HEK293 (cell line): ENCODE results near the gene MARCHF10.

ENCODE experiments used
- CTCF ChIA-PET: fragments of 350-600 bp; formaldehyde crosslinking; extraction: SDS; loops from one replicate; lab custom pipeline; 2021; ENCODE audit warnings: antibody characterized with exemption; lab: Yijun Ruan, JAX
- POLR2A ChIA-PET: fragments of 300-600 bp; formaldehyde crosslinking; extraction: SDS; loops from one replicate; lab custom pipeline; 2020; ENCODE audit warnings: antibody characterized with exemption, inconsistent platforms; lab: Yijun Ruan, JAX
- H3K27ac ChIP-seq: fragments of 200-500 bp; sonication (Bioruptor generic); 2 replicates; pipeline ENCODE4 v1.5.1; 2014; ENCODE audit warnings: low read depth, low read length, control low read depth, inconsistent platforms; ENCODE audit errors: extremely low read depth
- H3K36me3 ChIP-seq, 2 experiments: fragments of 200-500 bp in 1 of 2; sonication (Bioruptor generic) in 1 of 2; 1 replicate in 1 of 2; 2 replicates in 1 of 2; pipeline ENCODE4 v1.5.1; 2014 to 2017; ENCODE audit warnings: inconsistent platforms in 2 of 2, low read length in 2 of 2; ENCODE audit not compliant: control insufficient read depth in 2 of 2, insufficient read depth in 1 of 2
- H3K4me1 ChIP-seq: fragments of 200-500 bp; sonication (Bioruptor generic); 2 replicates; pipeline ENCODE4 v1.5.1; 2014; ENCODE audit warnings: mild to moderate bottlenecking, low read length, inconsistent platforms; ENCODE audit not compliant: control insufficient read depth, insufficient read depth
- H3K4me3 ChIP-seq: 2 replicates; pipeline ENCODE4 v1.5.1; 2011; ENCODE audit warnings: low read depth, mild to moderate bottlenecking, control low read depth, low read length, moderate library complexity
- H3K9me3 ChIP-seq: fragments of 200-500 bp; sonication (Bioruptor generic); 2 replicates; pipeline ENCODE4 v1.5.1; 2014; ENCODE audit warnings: low read depth, low read length, inconsistent platforms; ENCODE audit not compliant: control insufficient read depth, insufficient read depth
- HOXA7 ChIP-seq: sonication (generic); formaldehyde crosslinking; IDR thresholded peaks from 2 replicates; pipeline ENCODE4 v1.8.1; 2022; ENCODE audit warnings: missing genetic modification reagents, borderline replicate concordance
- SETDB1 ChIP-seq: IDR thresholded peaks from one replicate; pipeline ENCODE4 v1.6.1; 2017; ENCODE audit warnings: mild to moderate bottlenecking, low read length, moderate library complexity, mixed read lengths; ENCODE audit not compliant: insufficient read length
- TRIM28 ChIP-seq: IDR thresholded peaks from 2 replicates; pipeline ENCODE4 v1.6.1; 2011; ENCODE audit warnings: low read length, control low read depth, borderline replicate concordance
- ZFHX2 ChIP-seq: fragments of 450-650 bp; formaldehyde crosslinking; conservative IDR thresholded peaks from 2 replicates; pipeline ENCODE4 v1.5.1; 2016; ENCODE audit warnings: missing biosample characterization, missing genetic modification characterization
- ZNF157 ChIP-seq: fragments of 450-650 bp; formaldehyde crosslinking; IDR thresholded peaks from 2 replicates; pipeline ENCODE4 v1.5.1; 2016; ENCODE audit warnings: missing biosample characterization, missing genetic modification characterization
- ZNF2 ChIP-seq: fragments of 450-650 bp; formaldehyde crosslinking; IDR thresholded peaks from 2 replicates; pipeline ENCODE4 v1.5.1; 2016; ENCODE audit warnings: missing biosample characterization, missing genetic modification characterization
- ZNF214 ChIP-seq: fragments of 450-650 bp; formaldehyde crosslinking; IDR thresholded peaks from 2 replicates; pipeline ENCODE4 v1.5.1; 2017; ENCODE audit warnings: missing biosample characterization, mild to moderate bottlenecking, missing genetic modification characterization, borderline replicate concordance
- ZNF274 ChIP-seq, 2 experiments: fragments of 200-500 bp in 1 of 2; fragments of 450-650 bp in 1 of 2; sonication (Bioruptor generic) in 1 of 2; formaldehyde crosslinking in 1 of 2; IDR thresholded peaks; 2 replicates each; pipeline versions ENCODE4 v1.5.1 to v1.6.1; 2014 to 2016; ENCODE audit warnings: borderline replicate concordance in 1 of 2, inconsistent platforms in 1 of 2, low read length in 1 of 2, missing biosample characterization in 1 of 2, missing genetic modification characterization in 1 of 2
- ZNF366 ChIP-seq: fragments of 450-650 bp; formaldehyde crosslinking; conservative IDR thresholded peaks from 2 replicates; pipeline ENCODE4 v1.5.1; 2016; ENCODE audit warnings: missing biosample characterization, missing genetic modification characterization
- ZNF391 ChIP-seq: fragments of 450-650 bp; formaldehyde crosslinking; IDR thresholded peaks from 2 replicates; pipeline ENCODE4 v1.5.1; 2016; ENCODE audit warnings: low read depth, missing biosample characterization, missing genetic modification characterization, borderline replicate concordance
- ZNF473 ChIP-seq: fragments of 450-650 bp; formaldehyde crosslinking; IDR thresholded peaks from 2 replicates; pipeline ENCODE4 v1.5.1; 2017; ENCODE audit warnings: missing biosample characterization, missing genetic modification characterization
- ZNF624 ChIP-seq: fragments of 450-650 bp; formaldehyde crosslinking; IDR thresholded peaks from 2 replicates; pipeline ENCODE4 v1.5.1; 2017; ENCODE audit warnings: missing biosample characterization, missing genetic modification characterization
- ZNF76 ChIP-seq: fragments of 450-650 bp; formaldehyde crosslinking; IDR thresholded peaks from 2 replicates; pipeline ENCODE4; 2016; ENCODE audit warnings: low read depth, missing biosample characterization, missing genetic modification characterization, borderline replicate concordance
- ZXDB ChIP-seq: fragments of 450-650 bp; formaldehyde crosslinking; IDR thresholded peaks from 2 replicates; pipeline ENCODE4 v1.5.1; 2016; ENCODE audit warnings: missing biosample characterization, missing genetic modification characterization
- TF ChIP-seq, protein P1 (sequence below): fragments of 450-650 bp; formaldehyde crosslinking; IDR thresholded peaks from 2 replicates; pipeline ENCODE4 v1.5.1; 2016; ENCODE audit warnings: missing biosample characterization, missing genetic modification characterization
- TF ChIP-seq, protein P2 (sequence below): fragments of 450-650 bp; formaldehyde crosslinking; IDR thresholded peaks from 2 replicates; pipeline ENCODE4 v1.5.1; 2016; ENCODE audit warnings: missing biosample characterization, missing genetic modification characterization, borderline replicate concordance
- TF ChIP-seq, protein P3 (sequence below): fragments of 450-650 bp; formaldehyde crosslinking; IDR thresholded peaks from 2 replicates; pipeline ENCODE4 v1.5.1; 2016; ENCODE audit warnings: missing biosample characterization, missing genetic modification characterization
- TF ChIP-seq, protein P4 (sequence below): fragments of 450-650 bp; formaldehyde crosslinking; IDR thresholded peaks from 2 replicates; pipeline ENCODE4 v1.5.1; 2016; ENCODE audit warnings: missing biosample characterization, missing genetic modification characterization

Gene MARCHF10

DNA sequence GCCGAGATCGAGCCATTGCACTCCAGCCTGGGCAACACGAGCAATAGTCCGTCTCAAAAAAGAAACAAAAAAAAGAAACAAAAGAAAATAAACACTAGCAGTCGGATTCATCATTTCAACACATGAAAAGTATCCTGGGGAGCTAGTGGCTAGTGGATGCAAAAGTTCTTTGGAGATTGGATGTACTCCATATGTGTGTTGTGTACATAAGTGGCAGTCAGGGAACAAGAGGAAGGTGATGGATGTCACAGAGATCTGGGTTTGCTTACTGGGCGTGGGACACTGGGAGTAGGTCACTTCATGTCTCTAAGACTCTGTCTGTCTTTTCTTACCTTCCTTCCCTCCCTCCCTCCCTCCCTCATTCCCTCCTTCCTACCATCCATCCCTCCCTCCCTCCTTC, 145.3 kb downstream of the MARCHF10 start (continued):
- TF ChIP-seq, protein P1, sequence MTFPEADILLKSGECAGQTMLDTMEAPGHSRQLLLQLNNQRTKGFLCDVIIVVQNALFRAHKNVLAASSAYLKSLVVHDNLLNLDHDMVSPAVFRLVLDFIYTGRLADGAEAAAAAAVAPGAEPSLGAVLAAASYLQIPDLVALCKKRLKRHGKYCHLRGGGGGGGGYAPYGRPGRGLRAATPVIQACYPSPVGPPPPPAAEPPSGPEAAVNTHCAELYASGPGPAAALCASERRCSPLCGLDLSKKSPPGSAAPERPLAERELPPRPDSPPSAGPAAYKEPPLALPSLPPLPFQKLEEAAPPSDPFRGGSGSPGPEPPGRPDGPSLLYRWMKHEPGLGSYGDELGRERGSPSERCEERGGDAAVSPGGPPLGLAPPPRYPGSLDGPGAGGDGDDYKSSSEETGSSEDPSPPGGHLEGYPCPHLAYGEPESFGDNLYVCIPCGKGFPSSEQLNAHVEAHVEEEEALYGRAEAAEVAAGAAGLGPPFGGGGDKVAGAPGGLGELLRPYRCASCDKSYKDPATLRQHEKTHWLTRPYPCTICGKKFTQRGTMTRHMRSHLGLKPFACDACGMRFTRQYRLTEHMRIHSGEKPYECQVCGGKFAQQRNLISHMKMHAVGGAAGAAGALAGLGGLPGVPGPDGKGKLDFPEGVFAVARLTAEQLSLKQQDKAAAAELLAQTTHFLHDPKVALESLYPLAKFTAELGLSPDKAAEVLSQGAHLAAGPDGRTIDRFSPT, result no peak
- no peak for TF ChIP-seq ZNF473
- no peak for TF ChIP-seq ZNF2 (tag by site-specific recombination)
- no peak for TF ChIP-seq ZFHX2 (tag by site-specific recombination)

DNA sequence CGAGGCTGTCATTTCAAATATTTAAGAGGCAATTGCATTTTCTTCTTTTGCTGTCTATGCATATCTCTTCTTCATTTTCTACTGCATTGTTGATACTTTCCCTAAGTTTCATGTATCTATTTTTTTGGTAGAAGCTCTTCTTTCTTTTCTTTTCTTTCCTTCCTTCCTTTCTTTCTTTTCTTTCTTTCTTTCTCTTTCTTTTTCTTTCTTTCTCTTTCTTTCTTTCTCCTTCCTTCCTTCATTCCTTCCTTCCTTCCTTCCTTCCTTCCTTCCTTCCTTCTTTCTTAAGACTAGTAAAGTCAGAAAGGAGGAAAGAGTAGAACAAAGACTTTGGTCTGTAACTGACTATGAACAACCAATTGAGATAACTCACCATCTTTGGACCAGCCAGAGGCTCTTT, 146.8 kb downstream of the MARCHF10 start:
- peak; percentile 77 for TF ChIP-seq ZNF366 (tag by site-specific recombination)
- TF ChIP-seq ZXDB (tag by site-specific recombination), result no peak
- no peak for TF ChIP-seq ZNF76
- TF ChIP-seq, all 188 proteins: peak for 1
- no peak overlapping the region for H3K4me3 ChIP-seq
- H3K36me3 ChIP-seq, result peaks cover 0 to 18% of the 10 kb centered on the region in 2 experiments; a peak in 1 of 3 replicates
- ChIA-PET CTCF (interaction anchor here (0.6 kb wide), 1 partner anchor 129 kb away, joined by 3 read pairs; no protein-coding TSS in a partner anchor), POLR2A (no interaction called here)
- H3K4me1 ChIP-seq, result no peaks in the 10 kb centered on the region
- no peak overlapping the region for H3K27ac ChIP-seq
- H3K9me3 ChIP-seq, result no peaks in the 10 kb centered on the region

DNA sequence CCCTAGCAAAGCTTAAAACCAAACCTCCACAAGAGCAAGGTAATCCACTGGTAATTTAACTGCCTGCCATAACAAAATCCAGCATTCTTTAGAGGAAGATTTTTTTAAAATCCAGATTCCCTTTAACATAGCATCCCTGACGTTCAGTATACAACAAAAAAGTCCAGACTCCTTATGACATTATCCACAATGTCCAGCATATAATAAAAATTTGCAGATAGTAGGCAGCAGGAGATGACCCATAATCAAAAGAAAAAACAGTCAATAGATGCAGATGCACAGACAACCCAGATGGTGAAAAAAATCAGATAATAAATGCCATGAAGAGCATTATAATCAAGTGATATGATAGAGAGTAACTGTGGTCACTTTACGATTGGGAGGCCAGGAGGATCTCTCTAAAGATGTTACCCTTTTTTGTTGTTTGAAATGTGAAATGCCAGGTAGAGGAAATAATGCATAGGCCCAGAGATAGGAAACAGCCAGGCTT, 147.4 kb downstream of the MARCHF10 start:
- CTCF ChIA-PET, result interaction anchor here (0.6 to 1.2 kb wide), 2 partner anchors 13 to 129 kb away, joined by 3 to 5 read pairs; no protein-coding TSS in a partner anchor
- TF ChIP-seq, protein P2, sequence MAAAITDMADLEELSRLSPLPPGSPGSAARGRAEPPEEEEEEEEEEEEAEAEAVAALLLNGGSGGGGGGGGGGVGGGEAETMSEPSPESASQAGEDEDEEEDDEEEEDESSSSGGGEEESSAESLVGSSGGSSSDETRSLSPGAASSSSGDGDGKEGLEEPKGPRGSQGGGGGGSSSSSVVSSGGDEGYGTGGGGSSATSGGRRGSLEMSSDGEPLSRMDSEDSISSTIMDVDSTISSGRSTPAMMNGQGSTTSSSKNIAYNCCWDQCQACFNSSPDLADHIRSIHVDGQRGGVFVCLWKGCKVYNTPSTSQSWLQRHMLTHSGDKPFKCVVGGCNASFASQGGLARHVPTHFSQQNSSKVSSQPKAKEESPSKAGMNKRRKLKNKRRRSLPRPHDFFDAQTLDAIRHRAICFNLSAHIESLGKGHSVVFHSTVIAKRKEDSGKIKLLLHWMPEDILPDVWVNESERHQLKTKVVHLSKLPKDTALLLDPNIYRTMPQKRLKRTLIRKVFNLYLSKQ (tag by site-specific recombination), result no peak
- TF ChIP-seq ZNF624 (tag by site-specific recombination) (no peak), TRIM28 (peak; percentile 18; the same call in 1 of the 2 replicates), SETDB1 (peak; percentile 87)
- TF ChIP-seq, protein P3, sequence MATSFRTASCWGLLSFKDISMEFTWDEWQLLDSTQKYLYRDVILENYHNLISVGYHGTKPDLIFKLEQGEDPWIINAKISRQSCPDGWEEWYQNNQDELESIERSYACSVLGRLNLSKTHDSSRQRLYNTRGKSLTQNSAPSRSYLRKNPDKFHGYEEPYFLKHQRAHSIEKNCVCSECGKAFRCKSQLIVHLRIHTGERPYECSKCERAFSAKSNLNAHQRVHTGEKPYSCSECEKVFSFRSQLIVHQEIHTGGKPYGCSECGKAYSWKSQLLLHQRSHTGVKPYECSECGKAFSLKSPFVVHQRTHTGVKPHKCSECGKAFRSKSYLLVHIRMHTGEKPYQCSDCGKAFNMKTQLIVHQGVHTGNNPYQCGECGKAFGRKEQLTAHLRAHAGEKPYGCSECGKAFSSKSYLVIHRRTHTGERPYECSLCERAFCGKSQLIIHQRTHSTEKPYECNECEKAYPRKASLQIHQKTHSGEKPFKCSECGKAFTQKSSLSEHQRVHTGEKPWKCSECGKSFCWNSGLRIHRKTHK (tag by site-specific recombination), result peak; percentile 95

DNA sequence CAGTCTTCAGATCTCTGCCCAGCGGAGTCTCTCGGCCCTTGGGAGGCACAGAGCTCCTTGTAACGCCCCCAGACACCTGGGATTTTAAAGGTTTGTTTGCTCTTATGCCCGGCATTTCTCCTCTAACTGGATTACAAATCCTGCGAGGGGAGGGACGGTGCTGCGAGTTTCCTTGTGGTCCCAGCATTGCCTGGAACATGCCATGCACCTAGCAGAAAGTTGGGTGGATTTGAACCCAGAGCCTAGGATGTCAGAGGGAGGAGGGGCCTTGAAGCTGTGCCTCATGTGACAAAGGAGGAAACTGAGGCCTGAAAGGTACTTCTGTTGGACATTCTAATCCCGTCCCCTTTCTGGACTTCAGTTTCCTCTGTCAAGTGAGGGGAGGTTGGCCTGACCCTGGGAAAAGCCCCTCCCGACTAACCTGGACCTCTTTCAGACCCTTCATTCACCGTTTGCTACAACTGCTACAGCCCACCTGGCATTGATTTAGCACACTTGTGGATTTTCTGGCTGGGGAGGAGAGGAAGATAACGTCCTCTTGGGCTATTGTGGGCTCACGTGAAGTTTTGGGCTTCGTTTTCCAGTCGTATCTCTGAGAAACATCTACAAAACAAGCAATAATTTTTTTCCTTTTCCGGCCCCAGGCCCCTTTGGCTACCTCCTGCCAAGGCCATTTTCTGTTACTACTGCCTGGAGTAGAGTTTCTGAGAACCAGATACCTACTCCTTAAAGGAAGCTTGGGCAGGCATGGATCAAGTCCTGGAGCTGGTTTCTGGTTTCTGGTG, 149.8 kb downstream of the MARCHF10 start:
- H3K4me1 ChIP-seq, result peaks cover 2% of the 10 kb centered on the region; the same call in 1 of the 2 replicates
- H3K36me3 ChIP-seq, result peaks cover 0 to 13% of the 10 kb centered on the region in 2 experiments; a peak in 1 of 3 replicates
- no peak overlapping the region for H3K27ac ChIP-seq
- ChIA-PET CTCF (interaction anchor here (0.7 kb wide), 1 partner anchor 1246 kb away, joined by 5 read pairs; no protein-coding TSS in a partner anchor), POLR2A (no interaction called here)
- TF ChIP-seq HOXA7 (CRISPR knock-in tag) (no peak), ZNF391 (tag by site-specific recombination) (no peak), ZNF274 (IDR thresholded peaks at IDR 0.05; ENCODE audit: low read length) (no peak), ZNF274 (tag by site-specific recombination; IDR thresholded peaks at IDR 0.05; ENCODE audit: borderline replicate concordance) (no peak), ZNF157 (tag by site-specific recombination) (no peak), ZNF214 (no peak)
- TF ChIP-seq, protein P4, sequence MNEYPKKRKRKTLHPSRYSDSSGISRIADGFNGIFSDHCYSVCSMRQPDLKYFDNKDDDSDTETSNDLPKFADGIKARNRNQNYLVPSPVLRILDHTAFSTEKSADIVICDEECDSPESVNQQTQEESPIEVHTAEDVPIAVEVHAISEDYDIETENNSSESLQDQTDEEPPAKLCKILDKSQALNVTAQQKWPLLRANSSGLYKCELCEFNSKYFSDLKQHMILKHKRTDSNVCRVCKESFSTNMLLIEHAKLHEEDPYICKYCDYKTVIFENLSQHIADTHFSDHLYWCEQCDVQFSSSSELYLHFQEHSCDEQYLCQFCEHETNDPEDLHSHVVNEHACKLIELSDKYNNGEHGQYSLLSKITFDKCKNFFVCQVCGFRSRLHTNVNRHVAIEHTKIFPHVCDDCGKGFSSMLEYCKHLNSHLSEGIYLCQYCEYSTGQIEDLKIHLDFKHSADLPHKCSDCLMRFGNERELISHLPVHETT (tag by site-specific recombination), result no peak
- no peaks in the 10 kb centered on the region for H3K9me3 ChIP-seq
- H3K4me3 ChIP-seq, result no peak overlapping the region

More for the DNA sequence above, 147.4 kb downstream of the MARCHF10 start:
- POLR2A ChIA-PET, result no interaction called here
- H3K4me3 ChIP-seq, result no peak overlapping the region
- H3K27ac ChIP-seq, result no peak overlapping the region
- no peaks in the 10 kb centered on the region for H3K4me1 ChIP-seq
- H3K36me3 ChIP-seq, result peaks cover 0 to 14% of the 10 kb centered on the region in 2 experiments; a peak in 1 of 3 replicates
- no peaks in the 10 kb centered on the region for H3K9me3 ChIP-seq
